SK-N-MC (cell line): ENCODE measurements around the gene HABP4.

Experiments used
- EZH2 ChIP-seq: fragments of 200-600 bp; sonication (generic); IDR thresholded peaks from one replicate; pipeline ENCODE4 v1.6.1; 2017; ENCODE audit warnings: antibody characterized with exemption
- POLR2AphosphoS5 ChIP-seq: IDR thresholded peaks from 2 replicates; pipeline ENCODE4 v1.6.1; 2012; ENCODE audit warnings: mild to moderate bottlenecking, low read depth, low read length, borderline replicate concordance

GRCh38 chr9:96496368-96497116 is 46.6 kb downstream of the HABP4 start:
- TF ChIP-seq EZH2 (no peak), POLR2AphosphoS5 (no peak)
